ENCODE measurements around the gene HOOK2. TPM values are rescaled to one million over a fixed set of nuclear protein-coding genes. Genes with fewer than 3 reads are reported as not detected.
"Not testable (repeated sequence)": the region's sequence is repeated elsewhere in the genome, so short reads cannot be mapped to it uniquely, and the experiment has no call there.

HOOK2 gene
- total RNA-seq, 1 donor from 2014 or later: 65.3 TPM

DNA sequence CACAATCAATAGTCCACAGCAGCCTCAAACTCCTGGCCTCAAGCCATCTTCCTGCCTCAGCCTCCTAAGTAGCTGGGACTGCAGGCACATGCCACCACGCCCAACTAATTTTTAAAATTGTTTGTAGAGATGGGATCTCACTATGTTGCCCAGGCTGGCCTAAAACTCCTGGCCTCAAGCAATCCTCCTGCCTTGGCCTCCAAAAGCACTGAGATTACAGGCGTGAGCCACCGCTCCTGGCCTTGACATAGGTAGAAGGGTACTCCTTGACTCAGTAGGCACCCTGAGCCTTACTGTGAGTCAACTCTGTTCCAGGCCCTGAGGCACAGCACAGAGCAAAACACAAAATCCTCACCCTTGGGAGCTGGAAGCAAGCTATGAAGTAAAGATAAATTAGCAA, 59.4 kb downstream of the HOOK2 start:
- no peak for ATAC-seq
- no peaks in the 10 kb centered on the region for H3K27me3 ChIP-seq
- intact Hi-C loops (cut with DNase I): no loop called here
- no peak overlapping the region for H3K27ac ChIP-seq
- peaks cover 64% of the 10 kb centered on the region for H3K36me3 ChIP-seq
- peaks cover 7% of the 10 kb centered on the region for H3K4me1 ChIP-seq
- no peak for DNase-seq
- H3K9me3 ChIP-seq: no peaks in the 10 kb centered on the region
- no peak for TF ChIP-seq CTCF (IDR thresholded peaks at IDR 0.05)
- no peak overlapping the region for H3K4me3 ChIP-seq

DNA sequence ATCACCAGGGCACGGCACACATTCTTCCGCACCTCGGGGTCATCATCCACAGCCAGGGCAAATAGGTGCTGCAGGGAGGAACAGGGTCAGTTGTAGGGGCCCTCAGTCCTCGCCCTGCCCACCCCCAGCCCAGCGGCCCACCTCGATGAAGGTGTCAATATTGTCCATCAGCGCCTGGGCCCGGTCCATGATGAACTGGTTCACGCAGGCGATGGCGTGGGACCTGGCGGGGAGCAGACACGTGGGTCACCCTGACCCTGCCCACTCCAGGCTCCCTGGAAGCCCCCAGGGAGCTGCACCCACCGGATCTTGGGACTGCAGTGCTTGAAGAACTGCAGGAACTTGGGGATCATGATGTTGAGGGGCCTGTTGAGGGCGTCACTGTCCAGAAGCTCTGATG, 60.2 kb downstream of the HOOK2 start:
- intact Hi-C loops (cut with DNase I): no loop called here
- H3K36me3 ChIP-seq: peaks cover 72% of the 10 kb centered on the region
- DNase-seq: no peak

DNA sequence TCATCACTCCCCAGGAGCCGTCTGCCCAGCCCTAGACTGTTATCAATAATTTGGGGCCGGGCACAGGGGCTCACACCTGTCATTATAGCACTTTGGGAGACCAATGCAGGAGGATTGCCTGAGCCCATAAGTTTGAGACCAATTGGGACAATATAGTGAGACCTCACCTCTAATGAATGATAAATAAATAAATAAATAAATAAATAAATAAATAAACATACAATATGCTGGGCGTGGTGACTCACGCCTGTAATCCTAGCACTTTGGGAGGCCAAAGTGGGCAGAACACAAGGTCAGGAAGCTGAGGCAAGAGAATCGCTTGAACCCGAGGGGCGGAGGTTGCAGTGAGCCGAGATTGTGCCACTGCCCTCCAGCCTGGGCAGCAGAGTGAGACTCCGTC, 62.0 kb downstream of the HOOK2 start:
- intact Hi-C loops (cut with DNase I); ATAC-seq; H3K4me1 ChIP-seq; H3K27me3 ChIP-seq; DNase-seq; H3K9me3 ChIP-seq; H3K4me3 ChIP-seq; H3K27ac ChIP-seq: not testable (repeated sequence)
- H3K36me3 ChIP-seq: peaks cover 82% of the 10 kb centered on the region

More for the DNA sequence above, 60.2 kb downstream of the HOOK2 start:
- no peak for ATAC-seq
- Histone ChIP-seq H3K27ac (no peak overlapping the region), H3K4me3 (no peak overlapping the region), H3K9me3 (no peaks in the 10 kb centered on the region), H3K27me3 (no peaks in the 10 kb centered on the region), H3K4me1 (no peaks in the 10 kb centered on the region)
- TF ChIP-seq CTCF (IDR thresholded peaks at IDR 0.05): no peak

Small RNAs within 50 kb of the gene (microRNA-seq; reads per million reads assigned to microRNA genes)
- gene MIR5684 (ENCODE audit: borderline microRNAs expressed): not detected

Other genes starting within 250 kb of the HOOK2 start
- gene ZNF564, start 224.1 kb downstream of the HOOK2 start, total RNA-seq: 13.7 TPM
- 12.2 TPM for gene ZNF490, start 164.7 kb downstream of the HOOK2 start, total RNA-seq
- 29.7 TPM for gene ZNF791, start 164.6 kb downstream of the HOOK2 start, total RNA-seq
- gene MAN2B1, start 108.8 kb downstream of the HOOK2 start, total RNA-seq: 174 TPM
- gene WDR83, start 108.7 kb downstream of the HOOK2 start, total RNA-seq: 10.9 TPM
- 70.5 TPM for gene DHPS, start 93.7 kb downstream of the HOOK2 start, total RNA-seq
- gene GNG14, start 87.6 kb downstream of the HOOK2 start, total RNA-seq: not detected
- 4.3 TPM for gene FBXW9, start 78.9 kb downstream of the HOOK2 start, total RNA-seq
- 49.0 TPM for gene TNPO2, start 51.6 kb downstream of the HOOK2 start, total RNA-seq
- gene TRIR, start 40.9 kb downstream of the HOOK2 start, total RNA-seq: 144 TPM
- gene GET3, start 38.1 kb downstream of the HOOK2 start, total RNA-seq: 55.2 TPM
- not detected for gene BEST2, start 23.8 kb downstream of the HOOK2 start, total RNA-seq
- 174 TPM for gene JUNB, start 15.9 kb upstream of the HOOK2 start, total RNA-seq
- gene PRDX2, start 26.2 kb upstream of the HOOK2 start, total RNA-seq: 123 TPM
- 2.8 TPM for gene THSD8, start 26.5 kb upstream of the HOOK2 start, total RNA-seq
- 7.4 TPM for gene RNASEH2A, start 31.0 kb upstream of the HOOK2 start, total RNA-seq
- gene RTBDN, start 59.0 kb upstream of the HOOK2 start, total RNA-seq: not detected
- gene MAST1, start 63.0 kb upstream of the HOOK2 start, total RNA-seq: not detected
- 61.0 TPM for gene DNASE2, start 105.9 kb upstream of the HOOK2 start, total RNA-seq
- gene KLF1, start 111.6 kb upstream of the HOOK2 start, total RNA-seq: not detected
- gene GCDH, start 115.6 kb upstream of the HOOK2 start, total RNA-seq: 21.0 TPM
- gene SYCE2, start 143.7 kb upstream of the HOOK2 start, total RNA-seq: not detected
- gene FARSA, start 158.2 kb upstream of the HOOK2 start, total RNA-seq: 39.5 TPM
- 991 TPM for gene CALR, start 163.1 kb upstream of the HOOK2 start, total RNA-seq
- 109 TPM for gene RAD23A, start 170.3 kb upstream of the HOOK2 start, total RNA-seq
- gene GADD45GIP1, start 181.7 kb upstream of the HOOK2 start, total RNA-seq: 16.4 TPM
- not detected for gene DAND5, start 194.0 kb upstream of the HOOK2 start, total RNA-seq
- 168 TPM for gene NFIX, start 219.9 kb upstream of the HOOK2 start, total RNA-seq